Purkinje cell (primary cell): ENCODE results near the gene ITGB5. TPM values are rescaled to one million over a fixed set of nuclear protein-coding genes. Genes with fewer than 3 reads are reported as not detected.

ENCODE experiments used
- polyA plus RNA-seq: library from polyadenylated mRNA; unstranded; fragments of >200 nt; fragmentation: Nextera tagmentation; gene quantifications from 2 replicates; pipeline ENCODE4 v1.2.1, GENCODE V29; 2014

The ITGB5 gene, protein sequence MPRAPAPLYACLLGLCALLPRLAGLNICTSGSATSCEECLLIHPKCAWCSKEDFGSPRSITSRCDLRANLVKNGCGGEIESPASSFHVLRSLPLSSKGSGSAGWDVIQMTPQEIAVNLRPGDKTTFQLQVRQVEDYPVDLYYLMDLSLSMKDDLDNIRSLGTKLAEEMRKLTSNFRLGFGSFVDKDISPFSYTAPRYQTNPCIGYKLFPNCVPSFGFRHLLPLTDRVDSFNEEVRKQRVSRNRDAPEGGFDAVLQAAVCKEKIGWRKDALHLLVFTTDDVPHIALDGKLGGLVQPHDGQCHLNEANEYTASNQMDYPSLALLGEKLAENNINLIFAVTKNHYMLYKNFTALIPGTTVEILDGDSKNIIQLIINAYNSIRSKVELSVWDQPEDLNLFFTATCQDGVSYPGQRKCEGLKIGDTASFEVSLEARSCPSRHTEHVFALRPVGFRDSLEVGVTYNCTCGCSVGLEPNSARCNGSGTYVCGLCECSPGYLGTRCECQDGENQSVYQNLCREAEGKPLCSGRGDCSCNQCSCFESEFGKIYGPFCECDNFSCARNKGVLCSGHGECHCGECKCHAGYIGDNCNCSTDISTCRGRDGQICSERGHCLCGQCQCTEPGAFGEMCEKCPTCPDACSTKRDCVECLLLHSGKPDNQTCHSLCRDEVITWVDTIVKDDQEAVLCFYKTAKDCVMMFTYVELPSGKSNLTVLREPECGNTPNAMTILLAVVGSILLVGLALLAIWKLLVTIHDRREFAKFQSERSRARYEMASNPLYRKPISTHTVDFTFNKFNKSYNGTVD
- 1.8 and 3.7 TPM in 2 replicates for polyA plus RNA-seq

DNA sequence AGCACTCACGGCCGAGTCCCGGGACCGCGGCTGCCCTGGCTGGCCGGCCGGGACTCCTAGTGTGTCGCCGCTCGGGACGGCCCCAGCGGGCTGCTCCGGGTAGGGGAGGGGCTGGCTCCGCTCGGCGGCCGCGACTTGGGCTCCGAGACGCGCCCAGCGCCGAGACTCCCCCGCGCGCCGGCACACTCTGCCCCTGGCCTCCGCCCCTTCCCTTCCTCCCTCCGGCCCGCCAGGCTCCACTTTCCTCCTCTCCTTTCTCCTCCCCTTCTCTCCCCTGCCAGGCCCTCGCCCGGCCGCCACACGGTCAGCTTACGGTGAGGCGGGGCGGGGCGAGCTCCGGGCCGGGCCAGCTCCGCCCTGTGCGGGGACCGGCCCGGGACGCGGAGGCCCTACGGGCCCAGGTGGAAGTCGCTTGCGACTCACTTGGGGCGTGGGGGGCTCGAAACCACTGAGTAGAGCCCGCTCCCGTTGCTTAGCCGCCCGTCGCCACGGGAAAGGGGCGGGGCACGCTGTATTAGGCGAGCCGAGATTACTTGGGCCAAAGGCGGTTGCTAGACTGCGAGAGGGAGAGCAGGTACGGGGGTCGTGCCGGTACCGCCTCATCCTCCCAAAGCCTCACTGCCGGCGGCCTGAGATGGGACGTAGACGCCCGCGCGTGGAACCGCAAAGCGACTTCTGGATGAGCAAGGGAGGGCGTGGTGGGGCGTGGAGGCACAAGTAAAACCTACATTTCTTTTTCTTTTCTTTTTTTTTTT, at the start of gene ITGB5:
Gene ITGB5, minus strand, starts transcription at position 189 of the 755 bp plus-strand sequence. CDS start 365 bp downstream, outside the sequence.

GRCh38 chr3:124934577-124934976, 47.4 kb upstream of the ITGB5 start, which contains the start of gene MUC13:
TSS of gene MUC13 (minus strand) at chr3:124934751. CDS start at chr3:124934712, 39 bp downstream.

GRCh38 chr3:124730129-124730940, 156.8 kb downstream of the ITGB5 start, which contains the start of gene UMPS:
TSS of gene UMPS (plus strand) at chr3:124730452. CDS start at chr3:124730472, 20 bp downstream.

Other genes with a start within 250 kb of the ITGB5 start
- gene UMPS, start 156.9 kb downstream of the ITGB5 start, polyA plus RNA-seq: 14.0 and 23.9 TPM in 2 replicates
- not detected in 2 replicates for gene MUC13, start 47.4 kb upstream of the ITGB5 start, polyA plus RNA-seq
- gene HEG1, start 168.6 kb upstream of the ITGB5 start, polyA plus RNA-seq: 0.07 and 2.0 TPM in 2 replicates